Panc1 (cell line): Measurements from ENCODE around the gene KIRREL3. TPM values are rescaled to one million over a fixed set of nuclear protein-coding genes. Genes with fewer than 3 reads are reported as not detected.

Experiments
- ATAC-seq: fragments of 200-7000 bp; cut with Tn5 transposase; 2 replicates; pipeline ENCODE4 v1.9.1; 2020; ENCODE audit warnings: mild to moderate bottlenecking, moderate library complexity
- BruUV-seq: library from RNA; stranded (reverse); fragments of 400-500 nt; replicated peaks from 2 replicates; lab custom pipeline; 2021; lab: Mats Ljungman, UMichigan
- CTCF ChIA-PET: fragments of 300-600 bp; sonication (Branson Sonifier 250); formaldehyde crosslinking; loops from one replicate; lab custom pipeline; 2022; ENCODE audit warnings: antibody characterized with exemption; lab: Charles Lee
- POLR2A ChIA-PET: fragments of 300-600 bp; sonication (Branson Sonifier 250); formaldehyde crosslinking; loops from one replicate; lab custom pipeline; 2022; ENCODE audit warnings: antibody characterized with exemption; lab: Charles Lee
- DNase-seq: peaks from one replicate; pipeline ENCODE4 v3.0.0-alpha.2; 2010; ENCODE audit warnings: low read depth, low spot score
- H3K27ac ChIP-seq: 2 replicates; pipeline ENCODE4 v1.5.1; 2011; ENCODE audit warnings: mild to moderate bottlenecking, low read length, inconsistent platforms
- H3K27me3 ChIP-seq: fragments of 200-500 bp; sonication (Bioruptor generic); 2 replicates; pipeline ENCODE4 v1.6.0; 2014; ENCODE audit warnings: low read length, inconsistent platforms; ENCODE audit not compliant: control insufficient read depth, insufficient read depth
- H3K36me3 ChIP-seq: fragments of 200-500 bp; sonication (Bioruptor generic); 2 replicates; pipeline ENCODE4 v1.5.1; 2014; ENCODE audit warnings: inconsistent platforms, mild to moderate bottlenecking, low read length, moderate library complexity; ENCODE audit not compliant: control insufficient read depth, insufficient read depth
- H3K4me1 ChIP-seq: 2 replicates; pipeline ENCODE4 v1.5.1; 2011; ENCODE audit warnings: inconsistent platforms, mild to moderate bottlenecking, low read length, moderate library complexity; ENCODE audit not compliant: control insufficient read depth, insufficient read depth
- H3K4me3 ChIP-seq, 2 experiments: 2 replicates each; pipeline ENCODE4 v1.5.1; 2011 to 2012; ENCODE audit warnings: low read depth in 2 of 2, low read length in 2 of 2, mild to moderate bottlenecking in 2 of 2, inconsistent platforms in 1 of 2, moderate library complexity in 1 of 2
- H3K9me3 ChIP-seq: fragments of 200-500 bp; sonication (Bioruptor generic); 2 replicates; pipeline ENCODE4 v1.5.1; 2014; ENCODE audit warnings: low read depth, mild to moderate bottlenecking, inconsistent platforms, low read length, moderate library complexity; ENCODE audit not compliant: control insufficient read depth, insufficient read depth
- CTCF ChIP-seq: fragments of 450-650 bp; IDR thresholded peaks from 2 replicates; pipeline ENCODE4 v1.5.1; 2017; ENCODE audit warnings: mild to moderate bottlenecking
- POLR2AphosphoS5 ChIP-seq: IDR thresholded peaks from 2 replicates; pipeline ENCODE4 v1.6.1; 2012; ENCODE audit warnings: mild to moderate bottlenecking, low read depth, low read length, moderate library complexity
- REST ChIP-seq, 2 experiments: IDR thresholded peaks; 2 replicates each; pipeline ENCODE4 v1.6.1; 2011 to 2012; ENCODE audit warnings: low read depth in 2 of 2, control low read depth in 1 of 2, low read length in 1 of 2, mild to moderate bottlenecking in 1 of 2, moderate library complexity in 1 of 2; ENCODE audit not compliant: insufficient read depth in 1 of 2
- SIN3A ChIP-seq: IDR thresholded peaks from 2 replicates; pipeline ENCODE4 v1.6.1; 2012; ENCODE audit warnings: low read depth, mild to moderate bottlenecking, low read length, moderate library complexity, borderline replicate concordance; ENCODE audit not compliant: insufficient read depth
- TCF7L2 ChIP-seq: IDR thresholded peaks from 2 replicates; pipeline ENCODE4 v1.6.1; 2011; ENCODE audit warnings: mild to moderate bottlenecking, low read depth, low read length, inconsistent platforms
- in situ Hi-C: cut with HindIII; loops from 2 replicates; pipeline ENCODE4 v1.10.0; 2016; ENCODE audit warnings: low sequenced_read_pairs, low pct_unique_long_range_greater_than_20kb
- intact Hi-C: fragments of 100-400 bp; cut with micrococcal nuclease; formaldehyde crosslinking; loops from one replicate; pipeline ENCODE4 v1.10.0; 2022; ENCODE audit not compliant: unreplicated experiment
- total RNA-seq: library from RNA; stranded (reverse); gene quantifications from one replicate; pipeline ENCODE4 v1.2.1, GENCODE V29; 2021; ENCODE audit not compliant: unreplicated experiment

Gene KIRREL3
- total RNA-seq, 1 experiment from 2014 or later: 0.36 TPM

DNA sequence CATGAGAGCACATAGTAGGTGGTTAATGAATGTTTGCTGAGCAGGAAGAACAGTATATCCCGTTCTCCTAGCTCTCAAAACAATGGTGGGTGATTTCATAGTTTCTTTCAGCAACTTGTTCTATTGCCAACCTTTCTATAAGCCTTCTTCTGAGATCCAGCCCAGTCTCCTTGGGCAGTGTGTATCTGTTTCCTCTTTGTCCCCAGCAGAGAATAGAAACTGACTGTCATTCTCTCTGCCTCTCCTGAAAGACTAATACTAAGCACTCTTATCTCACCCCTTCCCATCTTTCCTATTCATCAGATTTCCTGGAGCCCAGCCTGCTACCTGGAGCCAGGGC is 372.1 kb downstream of the KIRREL3 start:
- ATAC-seq (no peak), DNase-seq (no peak)
- ChIA-PET POLR2A (no interaction called here), CTCF (no interaction called here)
- in situ Hi-C loops: no loop called here
- H3K4me1 ChIP-seq: no peaks in the 10 kb centered on the region
- no peaks in the 10 kb centered on the region for H3K36me3 ChIP-seq
- TF ChIP-seq TCF7L2 (no peak), CTCF (no peak), REST (IDR thresholded peaks at IDR 0.05; ENCODE audit: insufficient read depth in 1 of 2, low read depth in 2 of 2, low read length in 1 of 2) (no peak), POLR2AphosphoS5 (no peak), SIN3A (no peak)
- no peak overlapping the region for H3K4me3 ChIP-seq
- peaks cover 19% of the 10 kb centered on the region for H3K27me3 ChIP-seq
- H3K9me3 ChIP-seq: no peaks in the 10 kb centered on the region
- no TSS peak for BruUV-seq
- intact Hi-C loops: no loop called here
- no peak overlapping the region for H3K27ac ChIP-seq

DNA sequence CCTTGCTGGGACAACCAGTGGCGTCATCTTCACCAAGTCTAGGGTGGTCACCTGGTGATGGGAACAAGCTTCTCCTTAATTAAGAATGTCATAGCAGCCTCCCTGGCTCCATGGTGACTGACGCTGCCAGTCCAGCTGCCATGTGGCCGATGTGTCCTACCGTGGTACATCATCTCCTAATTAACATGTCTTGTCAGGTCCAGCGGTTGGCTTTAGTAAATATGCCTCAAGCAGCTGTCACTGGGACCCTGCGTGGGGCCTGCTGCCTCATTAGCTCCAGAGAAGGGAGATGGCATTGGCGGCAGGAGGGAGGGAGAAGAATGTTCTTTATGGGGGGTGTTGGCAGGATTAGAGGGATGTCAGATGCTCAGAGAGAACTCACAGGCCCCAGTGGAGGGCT is 373.1 kb downstream of the KIRREL3 start:
- no TSS peak for BruUV-seq
- no peak for TF ChIP-seq CTCF
- no peak for TF ChIP-seq REST (IDR thresholded peaks at IDR 0.05; ENCODE audit: insufficient read depth in 1 of 2, low read depth in 2 of 2, low read length in 1 of 2)
- no peak for TF ChIP-seq POLR2AphosphoS5
- no peak for TF ChIP-seq TCF7L2
- no peak for TF ChIP-seq SIN3A
- DNase-seq: no peak

More for the DNA sequence above, 373.1 kb downstream of the KIRREL3 start:
- Histone ChIP-seq H3K4me1 (no peaks in the 10 kb centered on the region), H3K4me3 (no peak overlapping the region), H3K27me3 (peaks cover 19% of the 10 kb centered on the region), H3K27ac (no peak overlapping the region), H3K9me3 (no peaks in the 10 kb centered on the region), H3K36me3 (no peaks in the 10 kb centered on the region)
- intact Hi-C loops: no loop called here
- ATAC-seq: no peak
- ChIA-PET POLR2A (no interaction called here), CTCF (no interaction called here)
- in situ Hi-C loops: no loop called here
